ENCODE results near the gene ZNF512B.

DNA sequence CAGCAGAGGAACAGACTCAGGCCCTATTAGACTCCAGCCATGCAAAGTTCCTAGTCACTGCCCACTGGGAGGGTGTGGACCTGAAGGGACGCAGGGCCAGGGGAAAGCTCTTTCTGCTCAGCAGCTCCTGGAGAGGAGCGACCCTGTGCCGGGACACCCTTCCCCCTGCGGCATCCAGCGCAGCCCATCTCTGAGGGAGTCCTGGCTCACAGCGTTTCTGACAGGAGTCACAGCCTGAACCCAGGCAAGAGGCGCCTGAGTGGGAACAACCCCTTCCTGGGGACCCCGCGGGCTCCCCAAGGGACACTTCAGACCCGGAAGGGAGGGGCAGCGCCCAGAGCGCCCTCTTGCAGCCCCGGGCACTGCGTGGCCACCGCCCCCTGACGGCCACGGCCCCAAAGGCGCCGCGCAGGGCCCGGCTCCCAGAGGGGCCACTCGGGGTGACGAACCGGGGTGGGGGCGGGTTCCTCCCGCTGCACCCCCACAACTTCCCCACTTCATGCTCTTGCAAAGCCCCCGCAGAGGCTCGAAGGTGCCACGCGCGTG, 14.4 kb downstream of the ZNF512B start:
- TF ChIP-seq, protein P1, sequence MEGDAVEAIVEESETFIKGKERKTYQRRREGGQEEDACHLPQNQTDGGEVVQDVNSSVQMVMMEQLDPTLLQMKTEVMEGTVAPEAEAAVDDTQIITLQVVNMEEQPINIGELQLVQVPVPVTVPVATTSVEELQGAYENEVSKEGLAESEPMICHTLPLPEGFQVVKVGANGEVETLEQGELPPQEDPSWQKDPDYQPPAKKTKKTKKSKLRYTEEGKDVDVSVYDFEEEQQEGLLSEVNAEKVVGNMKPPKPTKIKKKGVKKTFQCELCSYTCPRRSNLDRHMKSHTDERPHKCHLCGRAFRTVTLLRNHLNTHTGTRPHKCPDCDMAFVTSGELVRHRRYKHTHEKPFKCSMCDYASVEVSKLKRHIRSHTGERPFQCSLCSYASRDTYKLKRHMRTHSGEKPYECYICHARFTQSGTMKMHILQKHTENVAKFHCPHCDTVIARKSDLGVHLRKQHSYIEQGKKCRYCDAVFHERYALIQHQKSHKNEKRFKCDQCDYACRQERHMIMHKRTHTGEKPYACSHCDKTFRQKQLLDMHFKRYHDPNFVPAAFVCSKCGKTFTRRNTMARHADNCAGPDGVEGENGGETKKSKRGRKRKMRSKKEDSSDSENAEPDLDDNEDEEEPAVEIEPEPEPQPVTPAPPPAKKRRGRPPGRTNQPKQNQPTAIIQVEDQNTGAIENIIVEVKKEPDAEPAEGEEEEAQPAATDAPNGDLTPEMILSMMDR (IDR thresholded peaks at IDR 0.05), result no peak
- TF ChIP-seq ZFX (IDR thresholded peaks at IDR 0.05; ENCODE audit: borderline replicate concordance), result no peak
